IPS-NIHi7 (cell line): ENCODE results near the gene VWA8.
"Not testable (repeated sequence)": the region's sequence is repeated elsewhere in the genome, so short reads cannot be mapped to it uniquely, and the experiment has no call there.

Experiments
- DNase-seq: peaks from one replicate; pipeline ENCODE4 v3.0.0; 2012; ENCODE audit warnings: mixed read lengths; ENCODE audit errors: extremely low spot score

The VWA8 gene

DNA sequence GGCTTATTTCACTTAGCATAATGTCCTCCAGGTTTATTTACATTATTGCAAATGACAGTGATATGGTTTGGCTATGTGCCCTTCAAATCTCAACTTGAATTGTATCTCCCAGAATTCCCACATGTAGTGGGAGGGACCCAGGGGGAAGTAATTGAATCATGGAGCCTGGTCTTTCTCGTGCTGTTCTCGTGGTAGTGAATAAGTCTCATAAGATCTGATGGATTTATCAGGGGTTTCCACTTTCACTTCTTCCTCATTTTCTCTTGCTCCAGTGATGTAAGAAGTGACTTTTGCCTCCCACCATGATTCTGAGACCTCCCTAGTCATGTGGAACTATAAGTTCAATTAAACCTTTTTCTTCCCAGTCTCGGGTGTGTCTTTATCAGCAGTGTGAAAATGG is 109.6 kb downstream of the VWA8 start:
- no peak for DNase-seq

DNA sequence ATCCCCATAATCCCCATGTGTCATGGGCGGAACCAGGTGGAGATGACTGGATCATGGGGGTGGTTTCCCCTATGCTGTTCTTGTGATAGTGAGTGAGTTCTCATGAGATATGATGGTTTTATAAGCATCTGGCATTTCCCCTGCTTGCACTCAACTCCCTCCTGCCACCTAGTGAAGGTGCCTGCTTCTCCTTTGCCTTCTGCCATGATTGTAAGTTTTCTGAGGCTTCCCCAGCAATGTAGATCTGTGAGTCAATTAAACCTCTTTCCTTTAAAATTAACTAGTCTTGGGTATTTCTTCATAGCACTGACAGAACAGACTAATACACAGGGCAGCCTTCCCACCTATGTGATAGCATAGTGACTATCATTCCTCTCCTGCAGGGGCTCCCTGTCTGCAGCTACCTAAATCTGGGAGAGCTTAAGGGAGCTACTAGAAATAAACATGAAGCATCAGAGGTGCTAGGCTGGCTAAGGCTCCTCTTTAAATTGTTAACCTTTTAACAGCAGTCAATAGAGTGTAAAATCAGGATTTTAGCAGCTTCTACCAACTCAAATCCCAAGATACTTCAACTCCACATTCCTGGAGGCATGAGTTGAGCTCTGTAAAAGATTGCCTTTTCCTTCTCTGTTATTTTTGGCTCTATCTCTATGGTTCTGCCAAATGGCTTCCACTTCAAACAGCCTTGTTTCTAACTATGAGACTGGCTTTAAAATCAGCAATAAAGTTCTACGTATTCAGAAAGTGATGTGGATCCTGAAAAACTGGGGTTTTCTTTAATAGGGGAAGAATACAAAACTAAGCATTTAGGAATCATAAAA is 112.3 kb downstream of the VWA8 start:
- DNase-seq, result no peak

DNA sequence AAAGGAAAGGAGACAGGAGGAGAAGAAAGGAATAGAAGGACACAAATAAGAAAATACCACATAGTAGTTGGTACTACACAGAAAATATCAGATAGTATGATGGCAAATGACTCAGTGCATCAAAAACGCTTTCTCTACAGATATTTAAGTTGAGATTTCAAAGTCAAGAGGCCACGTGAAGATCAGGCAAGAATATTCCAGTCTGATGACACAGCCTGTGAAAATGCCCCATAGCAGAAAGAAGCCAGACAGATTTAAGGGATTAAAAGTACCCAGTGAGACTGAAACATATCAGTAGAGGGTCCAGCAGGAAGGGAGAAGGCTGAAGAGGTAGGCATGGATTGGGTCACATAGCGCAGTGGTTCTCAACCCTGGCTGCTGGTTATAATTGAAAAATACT is 113.7 kb downstream of the VWA8 start:
- DNase-seq, result no peak

- DNase-seq, result no peak
These were observed 118.8 kb downstream of the VWA8 start for GRCh38 chr13:41842036-41842620.

- DNase-seq, result no peak
These were observed 123.3 kb downstream of the VWA8 start for GRCh38 chr13:41837629-41838028.

DNA sequence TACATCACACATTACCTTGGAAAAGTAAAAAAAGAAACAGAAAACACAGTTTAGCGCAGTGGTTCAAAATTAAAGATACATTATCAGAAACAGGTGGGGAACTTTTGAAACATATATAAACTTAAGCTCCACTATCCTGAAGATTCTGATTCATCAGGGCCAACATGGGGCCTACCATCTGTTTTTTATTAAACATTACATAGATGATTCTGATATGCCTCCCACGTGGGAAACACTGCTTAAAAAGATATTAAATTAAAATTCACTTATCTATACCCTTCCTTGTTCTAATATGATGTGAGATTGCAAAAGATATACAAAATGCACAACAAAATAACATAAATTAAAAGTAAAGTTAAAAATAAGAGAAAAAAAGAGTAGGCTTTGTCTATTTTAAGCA is 125.0 kb downstream of the VWA8 start:
- no peak for DNase-seq

DNA sequence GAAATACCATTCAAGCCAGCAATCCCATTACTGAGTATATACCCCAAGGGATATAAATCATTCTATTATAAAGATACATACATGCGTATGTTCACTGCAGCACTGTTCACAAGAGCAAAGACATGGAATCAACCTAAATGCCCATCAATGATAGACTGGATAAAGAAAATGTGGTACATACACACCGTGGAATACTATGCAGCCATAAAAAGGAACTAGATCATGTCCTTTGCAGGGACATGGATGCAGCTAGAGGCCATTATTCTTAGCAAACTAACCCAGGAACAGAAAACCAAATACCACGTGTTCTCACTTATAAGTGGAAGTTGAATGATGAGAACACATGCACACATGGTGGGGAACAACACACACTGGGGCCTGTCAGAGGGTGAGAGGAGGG is 126.2 kb downstream of the VWA8 start:
- DNase-seq, result not testable (repeated sequence)

GRCh38 chr13:41833831-41834230 is 127.1 kb downstream of the VWA8 start:
- no peak for DNase-seq

DNA sequence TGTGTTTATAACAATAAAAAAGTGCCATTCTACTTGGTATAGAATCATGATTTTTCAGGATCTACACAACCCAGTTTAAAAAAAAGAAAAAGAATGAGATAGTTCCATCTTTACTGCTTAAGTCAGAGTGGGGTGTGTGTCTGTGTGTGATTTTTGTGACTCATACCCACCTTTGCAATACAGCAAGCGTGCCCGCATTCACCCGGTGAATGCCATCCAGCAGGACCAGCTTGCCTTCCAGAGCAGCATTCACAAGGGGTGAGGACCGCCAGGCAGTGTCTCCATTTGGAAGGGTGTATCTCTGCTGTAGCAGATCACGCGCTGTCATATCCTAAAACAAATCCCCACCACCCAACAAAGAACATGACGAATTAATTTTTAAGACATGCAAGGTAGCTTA is 127.7 kb downstream of the VWA8 start:
- no peak for DNase-seq

GRCh38 chr13:41827507-41828213 is 133.2 kb downstream of the VWA8 start:
- DNase-seq, result no peak

DNA sequence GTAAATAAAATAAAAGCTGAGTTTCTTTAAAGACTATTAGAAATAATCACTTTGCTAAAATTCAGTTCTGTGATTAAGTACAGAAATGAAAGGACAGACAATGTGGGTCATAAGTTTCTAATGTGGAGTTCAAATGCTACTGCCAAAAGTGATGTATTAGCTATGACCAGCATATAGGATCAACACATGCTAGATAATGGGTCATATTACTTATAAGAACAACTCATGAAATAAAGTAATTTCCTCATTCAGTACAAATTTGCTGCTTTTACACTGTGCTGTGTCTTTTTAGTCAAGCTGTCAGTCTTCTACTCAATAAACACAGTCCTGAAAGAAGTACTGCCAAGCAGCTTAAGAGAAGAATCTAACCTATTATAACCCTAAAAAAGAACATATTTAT is 135.2 kb downstream of the VWA8 start:
- no peak for DNase-seq

DNA sequence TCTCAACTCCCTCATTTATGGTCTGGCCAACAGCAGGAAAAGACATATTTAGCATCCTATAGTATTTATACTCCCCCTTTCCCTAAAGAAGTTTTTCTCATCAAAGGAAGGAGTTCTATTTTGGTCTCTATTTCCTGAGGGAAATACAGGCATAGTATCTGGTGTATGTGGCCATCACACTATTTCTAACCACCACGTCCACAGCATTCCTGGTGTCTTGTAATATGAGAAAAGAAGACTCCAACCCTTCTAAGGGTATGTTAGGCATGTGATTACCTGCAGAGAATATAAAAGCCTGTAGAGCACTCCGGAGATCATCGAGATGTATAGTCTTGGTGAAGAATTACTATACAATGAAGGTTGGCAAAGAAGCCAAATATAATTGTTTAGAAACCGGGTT is 137.4 kb downstream of the VWA8 start:
- DNase-seq, result no peak

DNA sequence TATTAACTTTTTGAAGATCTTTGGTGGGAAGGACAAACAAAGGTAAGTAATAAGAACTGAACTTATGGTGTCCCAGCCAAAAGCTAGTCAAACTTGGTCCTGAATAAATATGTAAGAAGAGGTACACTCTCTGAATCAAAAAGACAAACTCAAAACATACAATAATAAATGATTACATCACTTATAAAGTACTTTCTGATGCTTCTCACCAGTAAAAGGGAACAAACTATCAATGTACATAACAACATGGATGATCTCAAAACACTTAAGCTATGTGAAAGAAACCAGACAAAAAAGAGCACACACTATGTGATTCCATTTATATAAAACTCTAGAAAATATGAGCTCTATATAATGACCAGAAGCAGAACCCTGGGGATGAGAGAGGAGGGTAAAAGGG is 138.3 kb downstream of the VWA8 start:
- no peak for DNase-seq

DNA sequence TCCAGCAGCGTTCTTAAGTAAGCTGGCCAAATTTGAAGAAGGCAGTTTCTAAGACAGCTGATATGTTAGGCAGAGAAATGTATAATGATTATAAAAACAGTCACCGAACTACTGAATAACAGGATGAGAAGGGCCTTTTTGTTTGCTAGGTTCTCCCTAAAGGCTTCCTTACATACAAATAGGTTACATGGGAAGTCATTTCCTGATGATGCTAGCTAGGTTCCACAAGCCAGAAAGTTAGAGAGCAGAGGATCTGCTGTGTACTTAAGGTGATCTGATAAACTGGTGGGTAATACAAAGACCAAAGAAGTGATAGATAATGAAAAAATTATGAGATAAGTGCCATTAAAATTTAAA is 139.7 kb downstream of the VWA8 start:
- DNase-seq, result no peak

GRCh38 chr13:41820581-41821237 is 140.2 kb downstream of the VWA8 start:
- no peak for DNase-seq

- no peak for DNase-seq
These were observed 144.9 kb downstream of the VWA8 start for GRCh38 chr13:41816057-41816456.

DNA sequence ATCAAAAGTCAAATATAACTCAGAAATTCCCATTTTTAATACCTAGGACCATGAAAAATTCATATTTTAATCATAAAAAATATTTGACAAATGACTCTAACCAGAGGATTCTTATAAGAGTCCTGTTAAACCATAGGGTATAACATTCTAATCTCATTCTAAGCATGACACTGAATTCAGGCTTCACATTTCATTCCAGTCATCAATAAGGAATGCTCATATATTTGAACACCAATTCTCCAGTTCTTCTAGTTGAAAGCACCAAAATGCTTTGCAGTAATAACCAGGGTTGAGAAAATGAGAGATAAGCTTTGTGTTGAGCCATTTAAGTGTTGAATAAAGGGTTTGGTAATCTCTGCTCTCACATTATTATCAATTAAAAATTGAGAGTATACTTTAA is 147.5 kb downstream of the VWA8 start:
- DNase-seq, result no peak

DNA sequence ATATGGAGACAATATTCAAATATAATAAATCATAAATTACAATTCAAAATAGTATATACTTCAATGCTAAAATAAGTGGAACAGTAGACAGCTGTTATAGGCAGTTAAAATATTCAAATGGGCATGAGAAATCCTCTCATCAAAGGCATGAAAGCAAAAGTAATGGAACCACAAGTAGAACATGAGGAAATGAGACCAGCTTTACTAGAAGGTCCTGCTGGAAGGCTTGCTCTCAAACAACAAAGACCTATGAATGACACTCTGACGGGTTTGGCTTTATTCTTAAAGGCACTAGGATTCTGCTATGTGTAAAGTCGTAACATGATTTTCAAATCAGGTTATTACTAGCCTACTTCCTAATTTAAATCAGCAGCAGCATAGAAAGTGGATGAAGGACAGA is 148.1 kb downstream of the VWA8 start:
- no peak for DNase-seq

DNA sequence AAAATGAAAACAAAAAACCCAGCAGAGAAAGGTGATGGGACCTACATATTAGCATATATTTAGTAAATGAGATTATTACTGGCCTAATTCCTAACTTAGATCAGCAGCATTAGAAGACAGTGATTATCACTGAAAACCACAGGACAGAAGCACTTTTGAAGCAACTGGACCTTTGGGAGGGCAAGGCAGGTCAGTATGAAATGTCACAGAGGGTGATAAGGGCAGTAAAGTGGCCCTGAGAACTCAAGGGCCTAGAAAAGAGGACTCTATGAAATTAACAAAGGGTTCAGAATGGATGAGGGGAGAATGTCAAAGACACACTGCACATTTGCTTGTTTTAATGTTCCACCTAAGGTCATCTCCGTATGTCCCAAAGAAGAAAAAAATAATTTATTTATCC is 148.7 kb downstream of the VWA8 start:
- DNase-seq, result no peak

- no peak for DNase-seq
These were observed 149.3 kb downstream of the VWA8 start for GRCh38 chr13:41811588-41812021.

- DNase-seq, result no peak
These were observed 150.9 kb downstream of the VWA8 start for GRCh38 chr13:41809962-41810361.

GRCh38 chr13:41803445-41803735 is 157.5 kb downstream of the VWA8 start:
- not testable (repeated sequence) for DNase-seq
